Uterus (tissue), 2 donors: ENCODE data around the gene CD72.
"Not testable (repeated sequence)": the region's sequence is repeated elsewhere in the genome, so short reads cannot be mapped to it uniquely, and the experiment has no call there.

ENCODE experiments used
- POLR2A ChIP-seq, 2 donors: fragments of 450-650 bp; IDR thresholded peaks; one replicate each; pipeline ENCODE4 v1.6.1; 2016; ENCODE audit warnings: antibody characterized with exemption in 2 of 2, mild to moderate bottlenecking in 1 of 2, moderate library complexity in 1 of 2
- TF ChIP-seq, protein P1 (sequence below), 4 experiments: fragments of 200-600 bp in 2 of 4; fragments of 450-650 bp in 2 of 4; sonication (generic) in 2 of 4; IDR thresholded peaks; one replicate each; pipeline ENCODE4 v1.5.1; 2016 to 2019; ENCODE audit warnings: antibody characterized with exemption in 4 of 4, mild to moderate bottlenecking in 2 of 4, moderate library complexity in 1 of 4

DNA sequence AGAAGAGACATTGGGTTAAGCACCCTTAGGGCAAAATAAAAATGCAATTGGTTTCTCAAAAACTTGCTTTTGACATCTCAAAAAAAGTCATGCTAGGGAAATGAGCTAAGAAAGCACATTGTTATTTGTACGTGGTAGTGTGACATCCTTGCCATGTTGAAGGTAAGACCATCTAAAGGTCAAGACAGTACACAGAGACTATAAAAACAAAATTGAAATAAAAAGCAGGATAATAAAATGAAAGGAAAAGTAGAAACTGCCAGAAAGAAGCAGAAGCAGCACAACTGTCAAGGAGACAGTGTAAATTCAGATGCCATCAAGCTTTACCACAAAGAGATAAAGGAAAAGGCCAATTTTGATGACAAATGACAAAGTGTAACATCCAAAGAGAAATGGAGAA is 21.0 kb upstream of the CD72 start:
- TF ChIP-seq, protein P1, sequence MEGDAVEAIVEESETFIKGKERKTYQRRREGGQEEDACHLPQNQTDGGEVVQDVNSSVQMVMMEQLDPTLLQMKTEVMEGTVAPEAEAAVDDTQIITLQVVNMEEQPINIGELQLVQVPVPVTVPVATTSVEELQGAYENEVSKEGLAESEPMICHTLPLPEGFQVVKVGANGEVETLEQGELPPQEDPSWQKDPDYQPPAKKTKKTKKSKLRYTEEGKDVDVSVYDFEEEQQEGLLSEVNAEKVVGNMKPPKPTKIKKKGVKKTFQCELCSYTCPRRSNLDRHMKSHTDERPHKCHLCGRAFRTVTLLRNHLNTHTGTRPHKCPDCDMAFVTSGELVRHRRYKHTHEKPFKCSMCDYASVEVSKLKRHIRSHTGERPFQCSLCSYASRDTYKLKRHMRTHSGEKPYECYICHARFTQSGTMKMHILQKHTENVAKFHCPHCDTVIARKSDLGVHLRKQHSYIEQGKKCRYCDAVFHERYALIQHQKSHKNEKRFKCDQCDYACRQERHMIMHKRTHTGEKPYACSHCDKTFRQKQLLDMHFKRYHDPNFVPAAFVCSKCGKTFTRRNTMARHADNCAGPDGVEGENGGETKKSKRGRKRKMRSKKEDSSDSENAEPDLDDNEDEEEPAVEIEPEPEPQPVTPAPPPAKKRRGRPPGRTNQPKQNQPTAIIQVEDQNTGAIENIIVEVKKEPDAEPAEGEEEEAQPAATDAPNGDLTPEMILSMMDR (IDR thresholded peaks at IDR 0.05) = not testable (repeated sequence)
- not testable (repeated sequence) for TF ChIP-seq POLR2A (IDR thresholded peaks at IDR 0.05)
